Panc1 (cell line): Measurements from ENCODE around the gene TRIM4. TPM values are rescaled to one million over a fixed set of nuclear protein-coding genes. Genes with fewer than 3 reads are reported as not detected.

Experiments
- ATAC-seq: fragments of 200-7000 bp; cut with Tn5 transposase; 2 replicates; pipeline ENCODE4 v1.9.1; 2020; ENCODE audit warnings: mild to moderate bottlenecking, moderate library complexity
- BruUV-seq: library from RNA; stranded (reverse); fragments of 400-500 nt; replicated peaks from 2 replicates; lab custom pipeline; 2021; lab: Mats Ljungman, UMichigan
- CTCF ChIA-PET: fragments of 300-600 bp; sonication (Branson Sonifier 250); formaldehyde crosslinking; loops from one replicate; lab custom pipeline; 2022; ENCODE audit warnings: antibody characterized with exemption; lab: Charles Lee
- POLR2A ChIA-PET: fragments of 300-600 bp; sonication (Branson Sonifier 250); formaldehyde crosslinking; loops from one replicate; lab custom pipeline; 2022; ENCODE audit warnings: antibody characterized with exemption; lab: Charles Lee
- DNase-seq: peaks from one replicate; pipeline ENCODE4 v3.0.0-alpha.2; 2010; ENCODE audit warnings: low read depth, low spot score
- H3K27ac ChIP-seq: 2 replicates; pipeline ENCODE4 v1.5.1; 2011; ENCODE audit warnings: mild to moderate bottlenecking, low read length, inconsistent platforms
- H3K27me3 ChIP-seq: fragments of 200-500 bp; sonication (Bioruptor generic); 2 replicates; pipeline ENCODE4 v1.6.0; 2014; ENCODE audit warnings: low read length, inconsistent platforms; ENCODE audit not compliant: control insufficient read depth, insufficient read depth
- H3K36me3 ChIP-seq: fragments of 200-500 bp; sonication (Bioruptor generic); 2 replicates; pipeline ENCODE4 v1.5.1; 2014; ENCODE audit warnings: inconsistent platforms, mild to moderate bottlenecking, low read length, moderate library complexity; ENCODE audit not compliant: control insufficient read depth, insufficient read depth
- H3K4me1 ChIP-seq: 2 replicates; pipeline ENCODE4 v1.5.1; 2011; ENCODE audit warnings: inconsistent platforms, mild to moderate bottlenecking, low read length, moderate library complexity; ENCODE audit not compliant: control insufficient read depth, insufficient read depth
- H3K4me3 ChIP-seq, 2 experiments: 2 replicates each; pipeline ENCODE4 v1.5.1; 2011 to 2012; ENCODE audit warnings: low read depth in 2 of 2, low read length in 2 of 2, mild to moderate bottlenecking in 2 of 2, inconsistent platforms in 1 of 2, moderate library complexity in 1 of 2
- H3K9me3 ChIP-seq: fragments of 200-500 bp; sonication (Bioruptor generic); 2 replicates; pipeline ENCODE4 v1.5.1; 2014; ENCODE audit warnings: low read depth, mild to moderate bottlenecking, inconsistent platforms, low read length, moderate library complexity; ENCODE audit not compliant: control insufficient read depth, insufficient read depth
- POLR2AphosphoS5 ChIP-seq: IDR thresholded peaks from 2 replicates; pipeline ENCODE4 v1.6.1; 2012; ENCODE audit warnings: mild to moderate bottlenecking, low read depth, low read length, moderate library complexity
- SIN3A ChIP-seq: IDR thresholded peaks from 2 replicates; pipeline ENCODE4 v1.6.1; 2012; ENCODE audit warnings: low read depth, mild to moderate bottlenecking, low read length, moderate library complexity, borderline replicate concordance; ENCODE audit not compliant: insufficient read depth
- TCF7L2 ChIP-seq: IDR thresholded peaks from 2 replicates; pipeline ENCODE4 v1.6.1; 2011; ENCODE audit warnings: mild to moderate bottlenecking, low read depth, low read length, inconsistent platforms
- in situ Hi-C: cut with HindIII; loops from 2 replicates; pipeline ENCODE4 v1.10.0; 2016; ENCODE audit warnings: low sequenced_read_pairs, low pct_unique_long_range_greater_than_20kb
- intact Hi-C: fragments of 100-400 bp; cut with micrococcal nuclease; formaldehyde crosslinking; loops from one replicate; pipeline ENCODE4 v1.10.0; 2022; ENCODE audit not compliant: unreplicated experiment
- total RNA-seq: library from RNA; stranded (reverse); gene quantifications from one replicate; pipeline ENCODE4 v1.2.1, GENCODE V29; 2021; ENCODE audit not compliant: unreplicated experiment
- TF ChIP-seq, protein P1 (sequence below), 2 experiments: IDR thresholded peaks; 2 replicates each; pipeline ENCODE4 v1.6.1; 2011 to 2012; ENCODE audit warnings: low read depth in 2 of 2, control low read depth in 1 of 2, low read length in 1 of 2, mild to moderate bottlenecking in 1 of 2, moderate library complexity in 1 of 2; ENCODE audit not compliant: insufficient read depth in 1 of 2
- TF ChIP-seq, protein P2 (sequence below): fragments of 450-650 bp; IDR thresholded peaks from 2 replicates; pipeline ENCODE4 v1.5.1; 2017; ENCODE audit warnings: mild to moderate bottlenecking

Gene TRIM4
- total RNA-seq, 1 experiment from 2014 or later = 28.1 TPM

DNA sequence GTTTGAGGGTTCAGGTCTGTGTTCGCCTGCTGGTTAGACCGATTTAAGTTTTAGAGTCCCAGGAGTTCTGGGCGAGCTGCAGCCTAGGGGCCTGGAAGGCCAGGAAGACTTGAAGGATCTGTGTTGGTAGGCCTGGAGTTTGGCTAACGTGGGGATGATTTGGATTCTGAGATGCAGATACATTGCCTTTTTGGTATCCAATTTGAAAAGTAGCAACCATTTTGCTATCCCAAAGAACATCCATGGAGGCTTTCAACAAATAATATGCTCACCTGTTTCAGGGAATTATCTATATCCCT, 433 bp upstream of the TRIM4 start:
- peak overlapping the region; percentile 85 to 95 for H3K4me3 ChIP-seq
- ATAC-seq (peak; percentile 52), DNase-seq (peak; percentile 20)
- no peaks in the 10 kb centered on the region for H3K9me3 ChIP-seq
- peaks cover 2% of the 10 kb centered on the region; the same call in 1 of the 2 replicates for H3K27me3 ChIP-seq
- BruUV-seq = TSS peak; percentile 92
- intact Hi-C loops = loop anchor here (10.0 kb wide), 1 partner anchor 135 kb away; no protein-coding TSS in a partner anchor
- no peak for TF ChIP-seq TCF7L2
- no peak for TF ChIP-seq SIN3A
- TF ChIP-seq, protein P1, sequence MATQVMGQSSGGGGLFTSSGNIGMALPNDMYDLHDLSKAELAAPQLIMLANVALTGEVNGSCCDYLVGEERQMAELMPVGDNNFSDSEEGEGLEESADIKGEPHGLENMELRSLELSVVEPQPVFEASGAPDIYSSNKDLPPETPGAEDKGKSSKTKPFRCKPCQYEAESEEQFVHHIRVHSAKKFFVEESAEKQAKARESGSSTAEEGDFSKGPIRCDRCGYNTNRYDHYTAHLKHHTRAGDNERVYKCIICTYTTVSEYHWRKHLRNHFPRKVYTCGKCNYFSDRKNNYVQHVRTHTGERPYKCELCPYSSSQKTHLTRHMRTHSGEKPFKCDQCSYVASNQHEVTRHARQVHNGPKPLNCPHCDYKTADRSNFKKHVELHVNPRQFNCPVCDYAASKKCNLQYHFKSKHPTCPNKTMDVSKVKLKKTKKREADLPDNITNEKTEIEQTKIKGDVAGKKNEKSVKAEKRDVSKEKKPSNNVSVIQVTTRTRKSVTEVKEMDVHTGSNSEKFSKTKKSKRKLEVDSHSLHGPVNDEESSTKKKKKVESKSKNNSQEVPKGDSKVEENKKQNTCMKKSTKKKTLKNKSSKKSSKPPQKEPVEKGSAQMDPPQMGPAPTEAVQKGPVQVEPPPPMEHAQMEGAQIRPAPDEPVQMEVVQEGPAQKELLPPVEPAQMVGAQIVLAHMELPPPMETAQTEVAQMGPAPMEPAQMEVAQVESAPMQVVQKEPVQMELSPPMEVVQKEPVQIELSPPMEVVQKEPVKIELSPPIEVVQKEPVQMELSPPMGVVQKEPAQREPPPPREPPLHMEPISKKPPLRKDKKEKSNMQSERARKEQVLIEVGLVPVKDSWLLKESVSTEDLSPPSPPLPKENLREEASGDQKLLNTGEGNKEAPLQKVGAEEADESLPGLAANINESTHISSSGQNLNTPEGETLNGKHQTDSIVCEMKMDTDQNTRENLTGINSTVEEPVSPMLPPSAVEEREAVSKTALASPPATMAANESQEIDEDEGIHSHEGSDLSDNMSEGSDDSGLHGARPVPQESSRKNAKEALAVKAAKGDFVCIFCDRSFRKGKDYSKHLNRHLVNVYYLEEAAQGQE (IDR thresholded peaks at IDR 0.05; ENCODE audit: insufficient read depth in 1 of 2, low read depth in 2 of 2, low read length in 1 of 2) = no peak
- no peak for TF ChIP-seq POLR2AphosphoS5
- TF ChIP-seq, protein P2, sequence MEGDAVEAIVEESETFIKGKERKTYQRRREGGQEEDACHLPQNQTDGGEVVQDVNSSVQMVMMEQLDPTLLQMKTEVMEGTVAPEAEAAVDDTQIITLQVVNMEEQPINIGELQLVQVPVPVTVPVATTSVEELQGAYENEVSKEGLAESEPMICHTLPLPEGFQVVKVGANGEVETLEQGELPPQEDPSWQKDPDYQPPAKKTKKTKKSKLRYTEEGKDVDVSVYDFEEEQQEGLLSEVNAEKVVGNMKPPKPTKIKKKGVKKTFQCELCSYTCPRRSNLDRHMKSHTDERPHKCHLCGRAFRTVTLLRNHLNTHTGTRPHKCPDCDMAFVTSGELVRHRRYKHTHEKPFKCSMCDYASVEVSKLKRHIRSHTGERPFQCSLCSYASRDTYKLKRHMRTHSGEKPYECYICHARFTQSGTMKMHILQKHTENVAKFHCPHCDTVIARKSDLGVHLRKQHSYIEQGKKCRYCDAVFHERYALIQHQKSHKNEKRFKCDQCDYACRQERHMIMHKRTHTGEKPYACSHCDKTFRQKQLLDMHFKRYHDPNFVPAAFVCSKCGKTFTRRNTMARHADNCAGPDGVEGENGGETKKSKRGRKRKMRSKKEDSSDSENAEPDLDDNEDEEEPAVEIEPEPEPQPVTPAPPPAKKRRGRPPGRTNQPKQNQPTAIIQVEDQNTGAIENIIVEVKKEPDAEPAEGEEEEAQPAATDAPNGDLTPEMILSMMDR = no peak
- H3K4me1 ChIP-seq = peaks cover 11% of the 10 kb centered on the region
- POLR2A ChIA-PET = interaction anchor here (0.5 kb wide), 1 partner anchor 17 kb away, joined by 7 read pairs; no protein-coding TSS in a partner anchor
- in situ Hi-C loops = no loop called here
- CTCF ChIA-PET = interaction anchor here (0.5 to 1.2 kb wide), 3 partner anchors 36 to 74 kb away, joined by 3 to 4 read pairs (median 3); no protein-coding TSS in a partner anchor
- H3K36me3 ChIP-seq = no peaks in the 10 kb centered on the region; the same call in 1 of the 2 replicates
- peak overlapping the region; percentile 98 for H3K27ac ChIP-seq

DNA sequence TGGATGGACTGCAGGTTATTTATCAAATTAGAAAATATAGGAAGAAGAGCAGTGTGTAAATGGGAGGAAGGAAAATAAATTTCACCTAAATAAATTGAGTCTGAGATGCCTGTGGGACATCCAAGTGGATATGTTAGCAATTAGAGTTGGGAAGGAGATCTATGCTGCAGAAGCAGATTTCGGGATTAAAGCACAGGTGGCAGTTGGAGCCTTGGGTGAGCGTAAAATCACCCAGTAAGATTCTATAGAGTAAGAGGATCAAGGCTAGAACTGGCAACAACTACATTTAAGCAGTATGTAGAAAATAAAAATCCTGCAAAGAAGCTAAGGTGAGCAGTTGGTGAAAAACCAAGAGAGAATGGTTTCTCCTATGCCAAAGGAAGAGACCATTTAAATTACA, 8.4 kb downstream of the TRIM4 start:
- ATAC-seq (no peak), DNase-seq (no peak)
- Histone ChIP-seq H3K4me1 (no peaks in the 10 kb centered on the region), H3K27ac (no peak overlapping the region), H3K4me3 (no peak overlapping the region), H3K9me3 (no peaks in the 10 kb centered on the region), H3K27me3 (no peaks in the 10 kb centered on the region), H3K36me3 (peaks cover 25% of the 10 kb centered on the region; the same call in 1 of the 2 replicates)
- ChIA-PET POLR2A (no interaction called here), CTCF (no interaction called here)
- TF ChIP-seq SIN3A = no peak
- TF ChIP-seq, protein P1 (IDR thresholded peaks at IDR 0.05; ENCODE audit: insufficient read depth in 1 of 2, low read depth in 2 of 2, low read length in 1 of 2) = no peak
- no peak for TF ChIP-seq POLR2AphosphoS5
- TF ChIP-seq, protein P2 = no peak
- no peak for TF ChIP-seq TCF7L2
- intact Hi-C loops = loop anchor here (5.0 to 10.0 kb wide), 2 partner anchors 81 to 144 kb away; no protein-coding TSS in a partner anchor
- in situ Hi-C loops = no loop called here
- BruUV-seq = no TSS peak
